HEK293T (cell line): ENCODE data around the gene CASZ1.
A peak's percentile ranks its signal among the peaks of the same experiment; 100 is the strongest.

Experiments used
- CTCF ChIA-PET: fragments of 350-600 bp; formaldehyde crosslinking; extraction: SDS; loops from one replicate; lab custom pipeline; 2021; ENCODE audit warnings: antibody characterized with exemption, inconsistent platforms; lab: Yijun Ruan, JAX
- POLR2A ChIA-PET: fragments of 350-600 bp; formaldehyde crosslinking; extraction: SDS; loops from one replicate; lab custom pipeline; 2020; ENCODE audit warnings: antibody characterized with exemption, inconsistent platforms; lab: Yijun Ruan, JAX
- DNase-seq: peaks from one replicate; pipeline ENCODE4 v3.0.0; 2012; ENCODE audit warnings: mixed read lengths; ENCODE audit errors: extremely low spot score
- ARNT ChIP-seq: fragments of 450-650 bp; IDR thresholded peaks from 2 replicates; pipeline ENCODE4 v1.6.1; 2017; ENCODE audit warnings: mild to moderate bottlenecking
- BHLHE40 ChIP-seq: fragments of 450-650 bp; IDR thresholded peaks from 2 replicates; pipeline ENCODE4 v1.6.1; 2016; ENCODE audit warnings: mild to moderate bottlenecking, moderate library complexity, borderline replicate concordance
- CTBP1 ChIP-seq: fragments of 450-650 bp; IDR thresholded peaks from 2 replicates; pipeline ENCODE4 v1.6.1; 2016; ENCODE audit warnings: borderline replicate concordance
- ELF4 ChIP-seq: fragments of 450-650 bp; IDR thresholded peaks from 2 replicates; pipeline ENCODE4 v1.6.1; 2017; ENCODE audit warnings: antibody characterized with exemption
- FOXA1 ChIP-seq: fragments of 450-650 bp; IDR thresholded peaks from 2 replicates; pipeline ENCODE4 v1.6.1; 2016; ENCODE audit warnings: mild to moderate bottlenecking
- FOXK2 ChIP-seq: fragments of 450-650 bp; IDR thresholded peaks from 2 replicates; pipeline ENCODE4 v1.6.1; 2016; ENCODE audit warnings: mild to moderate bottlenecking
- FOXM1 ChIP-seq: fragments of 450-650 bp; IDR thresholded peaks from 2 replicates; pipeline ENCODE4 v1.6.1; 2017; ENCODE audit warnings: mild to moderate bottlenecking, borderline replicate concordance
- HDGF ChIP-seq: fragments of 450-650 bp; IDR thresholded peaks from 2 replicates; pipeline ENCODE4 v1.6.1; 2017; ENCODE audit warnings: antibody characterized with exemption, borderline replicate concordance
- L3MBTL2 ChIP-seq: fragments of 450-650 bp; conservative IDR thresholded peaks from 2 replicates; pipeline ENCODE4 v1.6.1; 2016; ENCODE audit warnings: mild to moderate bottlenecking
- LEF1 ChIP-seq: fragments of 450-650 bp; IDR thresholded peaks from 2 replicates; pipeline ENCODE4 v1.6.1; 2017; ENCODE audit warnings: mild to moderate bottlenecking, borderline replicate concordance
- NFRKB ChIP-seq: fragments of 450-650 bp; IDR thresholded peaks from 2 replicates; pipeline ENCODE4 v1.6.1; 2016; ENCODE audit warnings: mild to moderate bottlenecking, moderate library complexity
- SP1 ChIP-seq: fragments of 450-650 bp; IDR thresholded peaks from 2 replicates; pipeline ENCODE4 v1.6.1; 2017
- SUZ12 ChIP-seq: fragments of 450-650 bp; IDR thresholded peaks from 2 replicates; pipeline ENCODE4 v1.6.1; 2016; ENCODE audit warnings: mild to moderate bottlenecking
- TARDBP ChIP-seq: fragments of 450-650 bp; IDR thresholded peaks from 2 replicates; pipeline ENCODE4 v1.6.1; 2016
- ZNF384 ChIP-seq: fragments of 450-650 bp; IDR thresholded peaks from 2 replicates; pipeline ENCODE4 v1.6.1; 2016
- TF ChIP-seq, protein P1 (sequence below): fragments of 450-650 bp; IDR thresholded peaks from 2 replicates; pipeline ENCODE4 v1.6.1; 2016

Gene CASZ1

GRCh38 chr1:10644307-10645128 is 151.9 kb downstream of the CASZ1 start:
- no peak for TF ChIP-seq CTBP1
- ChIA-PET CTCF (no interaction called here), POLR2A (no interaction called here)
- DNase-seq = no peak

DNA sequence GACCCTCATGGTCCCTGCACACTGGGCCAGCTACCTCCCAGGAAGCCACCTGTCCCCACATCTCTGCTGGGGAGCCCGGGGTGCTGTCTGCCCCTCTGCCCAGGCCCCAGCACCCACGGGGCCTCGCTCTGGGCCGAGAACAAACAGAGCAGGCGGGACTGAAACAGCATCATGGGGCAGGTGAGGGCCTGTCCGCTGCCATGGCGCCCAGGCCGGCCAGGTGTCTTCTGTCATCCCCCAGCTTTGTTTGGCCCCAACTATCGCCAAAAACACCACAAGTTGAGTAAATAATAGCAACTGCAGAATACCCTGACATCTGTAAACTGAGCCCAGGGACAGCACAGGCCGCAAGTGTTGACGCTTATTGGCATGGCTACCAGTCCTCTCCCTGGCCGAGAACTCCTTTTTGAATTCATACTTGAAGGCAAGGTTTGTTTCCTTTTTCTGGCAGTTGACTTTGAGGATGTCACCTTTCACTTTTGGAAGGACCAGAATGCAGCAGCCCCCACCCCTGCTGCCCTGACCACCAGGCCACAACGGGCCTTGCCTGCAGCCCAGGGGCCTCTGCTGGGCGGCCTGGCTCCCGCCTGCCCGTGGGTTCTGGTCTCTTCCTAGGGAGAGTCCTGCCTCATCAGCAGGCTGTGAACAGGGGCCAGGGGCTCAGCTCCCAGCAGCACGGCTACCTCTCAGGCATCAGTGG is 152.7 kb downstream of the CASZ1 start:
- no peak for TF ChIP-seq HDGF
- TF ChIP-seq CTBP1 = no peak
- no peak for TF ChIP-seq ARNT
- TF ChIP-seq FOXA1 = no peak
- TF ChIP-seq FOXM1 = no peak
- no peak for TF ChIP-seq SUZ12
- TF ChIP-seq BHLHE40 = no peak
- no peak for TF ChIP-seq LEF1
- no peak for TF ChIP-seq SP1
- no peak for TF ChIP-seq L3MBTL2
- no peak for TF ChIP-seq FOXK2
- no peak for TF ChIP-seq TARDBP
- TF ChIP-seq, protein P1, sequence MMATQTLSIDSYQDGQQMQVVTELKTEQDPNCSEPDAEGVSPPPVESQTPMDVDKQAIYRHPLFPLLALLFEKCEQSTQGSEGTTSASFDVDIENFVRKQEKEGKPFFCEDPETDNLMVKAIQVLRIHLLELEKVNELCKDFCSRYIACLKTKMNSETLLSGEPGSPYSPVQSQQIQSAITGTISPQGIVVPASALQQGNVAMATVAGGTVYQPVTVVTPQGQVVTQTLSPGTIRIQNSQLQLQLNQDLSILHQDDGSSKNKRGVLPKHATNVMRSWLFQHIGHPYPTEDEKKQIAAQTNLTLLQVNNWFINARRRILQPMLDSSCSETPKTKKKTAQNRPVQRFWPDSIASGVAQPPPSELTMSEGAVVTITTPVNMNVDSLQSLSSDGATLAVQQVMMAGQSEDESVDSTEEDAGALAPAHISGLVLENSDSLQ = no peak
- no peak for TF ChIP-seq ZNF384
- TF ChIP-seq NFRKB = no peak
- TF ChIP-seq ELF4 = no peak
- no peak for DNase-seq
- POLR2A ChIA-PET = no interaction called here
- CTCF ChIA-PET = no interaction called here

DNA sequence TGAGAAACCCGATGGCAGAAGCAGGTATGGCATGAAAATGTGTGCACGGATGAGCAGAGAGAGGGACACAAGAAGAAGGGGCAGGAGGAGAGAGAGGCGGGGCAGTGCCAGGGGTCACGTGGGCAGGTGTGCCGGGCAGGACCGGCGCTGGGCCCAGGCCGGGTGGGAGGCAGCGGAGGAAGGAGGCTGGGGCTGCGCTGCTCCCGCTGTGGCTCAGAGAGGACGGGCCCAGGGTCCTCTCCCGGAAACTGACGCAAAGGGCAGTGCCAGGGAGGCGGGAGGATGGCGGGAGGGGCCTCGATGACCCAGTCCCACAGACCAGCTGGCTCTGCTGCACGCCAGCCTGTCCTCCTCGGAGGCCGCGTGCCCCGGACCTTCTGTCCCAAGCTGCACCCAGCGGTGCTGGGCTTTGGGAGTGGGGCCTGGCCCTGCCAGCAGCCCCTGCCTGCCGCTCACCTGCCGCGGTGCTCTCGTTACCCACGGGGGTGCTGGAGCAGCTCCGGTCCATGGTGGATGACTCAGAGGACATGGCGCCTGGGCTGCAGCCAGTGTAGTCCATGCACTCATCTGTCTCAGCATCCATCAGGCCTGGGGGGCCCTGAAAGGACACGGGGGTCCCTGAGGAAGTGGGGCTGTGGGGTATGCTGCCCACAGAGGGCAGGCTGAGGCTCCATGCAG is 153.9 kb downstream of the CASZ1 start:
- CTCF ChIA-PET = no interaction called here
- no peak for TF ChIP-seq SP1
- TF ChIP-seq, protein P1 = no peak
- no peak for TF ChIP-seq ELF4
- TF ChIP-seq NFRKB = no peak
- TF ChIP-seq ZNF384 = no peak
- TF ChIP-seq TARDBP = no peak
- TF ChIP-seq L3MBTL2 = no peak
- no peak for TF ChIP-seq FOXK2
- TF ChIP-seq CTBP1 = no peak
- no peak for TF ChIP-seq ARNT
- TF ChIP-seq BHLHE40 = no peak
- TF ChIP-seq FOXM1 = no peak
- TF ChIP-seq LEF1 = no peak
- no peak for TF ChIP-seq FOXA1
- no peak for TF ChIP-seq SUZ12
- TF ChIP-seq HDGF = no peak
- POLR2A ChIA-PET = no interaction called here
- DNase-seq = no peak

DNA sequence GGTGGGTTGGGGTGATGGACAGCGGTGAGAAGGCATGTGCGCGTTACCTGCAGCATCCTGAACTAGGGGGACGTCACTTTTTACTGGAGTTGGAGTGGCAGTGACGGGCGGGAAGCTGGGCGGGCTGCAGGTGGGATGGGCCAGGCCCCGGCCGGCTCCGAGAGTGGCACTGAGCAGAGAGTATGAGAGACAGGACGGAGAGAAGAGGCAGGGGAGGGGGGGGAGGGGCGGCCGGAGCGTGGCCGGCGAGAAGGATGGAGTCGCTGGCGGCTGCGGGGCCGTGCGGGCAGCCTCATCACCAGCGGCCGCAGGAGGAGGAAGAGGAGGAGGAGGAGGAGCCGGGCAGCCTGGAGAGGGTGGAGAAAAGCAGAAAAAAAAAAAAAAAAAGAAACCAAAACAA is 154.5 kb downstream of the CASZ1 start:
- TF ChIP-seq SUZ12 (no peak), FOXM1 (no peak), LEF1 (no peak)
- ChIA-PET CTCF (no interaction called here), POLR2A (no interaction called here)
- DNase-seq = no peak

DNA sequence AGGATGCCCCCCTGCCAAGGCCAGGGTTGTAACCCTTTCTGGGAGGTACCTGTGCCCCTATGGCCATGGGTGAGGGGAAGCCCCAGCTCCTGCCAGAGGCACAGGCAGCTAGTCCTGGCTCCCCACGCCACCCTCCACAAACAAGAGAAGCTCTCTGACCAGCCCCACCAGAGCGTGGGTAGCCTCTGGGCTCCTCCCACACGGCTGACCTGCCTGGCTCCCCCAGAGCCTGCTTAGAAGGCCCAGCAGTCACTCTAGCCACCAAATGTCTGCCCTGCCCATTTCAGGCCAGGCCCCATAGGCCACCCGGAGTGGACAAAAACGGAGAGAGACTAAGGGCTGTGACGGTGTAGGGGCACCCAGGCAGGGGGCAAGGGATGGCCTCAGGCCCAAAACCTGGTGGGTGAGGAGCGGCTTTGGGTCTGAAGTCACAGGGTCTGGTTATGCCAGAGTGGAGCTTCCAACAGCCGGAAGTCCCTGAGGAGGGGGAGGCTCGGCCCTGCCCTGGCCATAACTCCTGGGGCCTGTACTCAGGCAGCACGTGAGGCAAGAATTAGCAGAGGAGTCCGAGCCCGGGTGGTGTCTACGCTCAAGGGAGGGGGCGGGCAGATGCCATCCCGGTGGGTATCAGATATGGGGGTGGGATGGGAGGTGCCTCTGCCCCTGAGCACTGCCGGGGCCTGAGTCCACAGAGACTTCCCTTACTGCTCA is 155.4 kb downstream of the CASZ1 start:
- no peak for DNase-seq
- CTCF ChIA-PET = no interaction called here
- POLR2A ChIA-PET = no interaction called here
- TF ChIP-seq BHLHE40 (no peak), HDGF (no peak), NFRKB (no peak), CTBP1 (no peak), TARDBP (no peak), ELF4 (no peak)

DNA sequence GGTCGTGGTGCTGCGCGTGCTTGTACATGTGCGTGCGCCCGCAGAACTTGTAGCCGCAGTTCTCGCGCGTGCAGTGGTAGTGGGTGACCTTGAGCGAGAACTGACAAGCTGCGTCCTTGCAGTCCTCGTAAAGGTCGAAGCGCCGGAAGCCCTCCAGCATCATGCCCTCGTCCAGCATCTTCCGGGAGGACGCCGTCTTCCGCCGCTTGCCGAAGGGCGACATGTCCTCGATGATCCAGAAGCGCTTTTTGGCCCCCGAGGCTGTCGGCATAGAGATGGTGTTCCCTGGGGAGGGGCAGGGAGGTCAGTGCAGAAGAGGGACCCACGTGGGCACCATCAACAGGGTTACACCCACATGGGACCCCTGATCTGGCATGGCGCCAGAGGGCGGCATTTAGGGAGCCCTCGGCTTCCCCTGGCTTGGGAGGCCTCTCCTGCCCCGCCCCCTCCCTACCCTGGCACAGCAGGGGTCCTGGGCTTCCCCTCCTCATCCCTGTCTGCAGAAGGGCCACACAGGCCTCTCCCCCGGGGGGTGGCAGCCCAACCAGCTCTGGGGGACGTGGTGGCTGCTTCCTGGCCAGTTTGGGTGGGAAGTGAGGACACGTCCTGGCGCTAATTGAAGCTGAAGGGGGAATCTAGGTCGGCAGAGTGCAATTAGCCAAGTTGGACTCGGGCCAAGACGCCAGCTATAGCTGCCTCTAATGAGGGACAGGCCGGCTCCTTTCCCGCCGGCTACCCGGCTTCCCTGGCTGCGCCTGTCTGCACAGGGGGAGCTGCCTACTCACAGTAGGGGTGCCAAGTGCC is 156.5 kb downstream of the CASZ1 start:
- DNase-seq = peak; percentile 35
- ChIA-PET CTCF (interaction anchor here (0.6 kb wide), 1 partner anchor 78 kb away, joined by 3 read pairs; no protein-coding TSS in a partner anchor), POLR2A (no interaction called here)
- TF ChIP-seq, protein P1 = no peak
- no peak for TF ChIP-seq FOXM1
- TF ChIP-seq SUZ12 = no peak
- no peak for TF ChIP-seq L3MBTL2
- no peak for TF ChIP-seq ARNT
